GM11168 (cell line): Measurements from ENCODE around the gene EXPH5.
"Not testable (repeated sequence)": the region's sequence is repeated elsewhere in the genome, so short reads cannot be mapped to it uniquely, and the experiment has no call there.

ENCODE experiments used
- in situ Hi-C: fragments of 300-500 bp; cut with MboI; formaldehyde crosslinking; loops from one replicate; pipeline ENCODE4 v1.12.0; 2022; ENCODE audit warnings: low sequenced_read_pairs; ENCODE audit not compliant: unreplicated experiment

The EXPH5 gene, protein sequence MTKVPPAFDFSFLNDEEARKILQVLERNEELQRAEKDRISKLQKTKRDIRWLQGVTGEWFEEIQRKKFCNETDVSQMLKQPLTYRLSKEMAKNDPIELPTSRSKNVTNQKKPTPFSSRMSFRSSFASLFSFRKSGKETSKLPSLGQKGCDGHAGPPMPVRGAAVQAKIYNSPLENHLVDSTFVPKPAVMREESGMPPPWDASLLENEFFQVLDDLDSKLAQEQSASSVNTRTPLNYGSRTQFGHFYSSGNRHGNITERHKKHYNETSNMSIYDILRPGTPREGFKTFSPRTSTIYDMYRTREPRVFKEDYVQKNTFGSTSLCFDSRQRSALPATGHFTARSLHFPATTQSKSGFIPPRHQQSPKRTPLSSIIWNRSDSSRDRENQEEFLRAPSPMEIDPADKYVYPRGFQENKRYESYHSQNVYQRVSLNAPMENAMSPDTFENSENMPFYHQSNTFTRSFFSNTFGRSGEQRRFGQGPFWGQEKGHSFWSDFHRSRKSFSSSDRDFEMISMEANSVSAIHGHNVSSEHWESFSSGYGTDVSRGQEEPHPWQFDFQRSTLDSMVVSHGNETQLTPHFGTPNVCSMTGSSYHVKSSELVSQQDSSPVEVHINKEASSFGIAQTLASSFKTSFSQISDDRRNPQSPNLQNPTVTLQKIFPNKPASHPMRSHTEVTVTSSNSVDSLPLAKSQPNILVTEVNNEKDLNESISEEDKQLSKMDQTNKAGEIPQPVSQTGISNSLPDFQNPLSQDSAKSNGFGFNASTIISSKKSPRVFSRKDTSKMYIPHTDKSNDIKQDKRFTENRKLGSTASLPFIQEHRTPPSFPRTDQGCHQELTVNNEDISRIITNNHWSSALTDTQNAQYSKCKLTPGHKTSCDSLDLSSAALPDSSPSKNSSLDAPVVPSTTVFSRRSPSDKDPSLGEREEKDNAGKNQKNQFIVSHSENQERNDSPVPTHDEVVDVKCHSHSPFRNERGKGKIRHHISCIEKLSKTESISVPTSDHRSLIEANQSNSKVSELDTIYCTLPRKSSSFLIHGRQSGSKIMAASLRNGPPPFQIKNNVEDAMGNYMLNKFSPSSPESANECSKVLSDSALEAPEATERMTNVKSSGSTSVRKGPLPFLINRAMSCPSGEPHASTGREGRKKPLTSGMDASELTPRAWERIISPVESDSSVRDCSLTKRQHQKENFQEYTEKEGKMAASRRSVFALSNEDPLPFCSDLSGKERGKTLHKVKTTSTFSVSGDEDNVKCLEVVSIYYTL (N-terminal part only)

DNA sequence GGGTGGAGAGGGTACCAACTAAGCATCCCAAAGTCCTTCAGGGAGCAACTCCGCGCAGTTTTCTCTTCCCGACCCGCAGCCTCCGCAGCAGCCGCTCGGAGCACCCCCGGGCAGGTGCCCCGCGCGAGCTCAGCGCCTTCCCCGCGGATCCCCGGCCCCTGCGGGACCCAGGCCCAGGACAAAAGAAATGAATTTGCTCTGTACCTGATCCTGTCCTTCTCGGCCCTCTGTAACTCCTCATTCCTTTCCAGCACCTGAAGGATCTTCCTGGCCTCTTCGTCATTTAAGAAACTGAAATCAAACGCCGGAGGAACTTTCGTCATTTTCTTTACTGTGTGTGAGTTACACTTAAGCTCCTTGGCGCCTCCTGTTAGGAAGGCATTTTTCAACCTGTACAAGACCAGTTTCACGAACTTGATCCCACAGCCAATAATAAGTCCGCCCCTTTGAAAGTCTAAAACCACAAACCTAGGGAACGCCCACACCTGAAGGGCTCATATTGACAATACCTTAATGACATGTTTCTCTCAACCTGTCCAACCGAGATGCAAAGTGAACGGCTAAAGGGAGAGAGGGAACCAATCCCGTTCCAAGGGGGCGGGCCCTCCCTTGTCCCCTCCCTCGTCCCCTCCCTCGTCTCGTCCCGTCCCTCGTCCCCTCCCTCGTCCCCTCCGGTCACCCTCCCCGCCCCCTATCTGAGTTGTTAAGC lies at the start of gene EXPH5:
EXPH5 (minus strand) TSS at position 555 of the 709 bp plus-strand sequence; CDS start at position 323, 232 bp downstream.
- in situ Hi-C loops, result no loop called here

DNA sequence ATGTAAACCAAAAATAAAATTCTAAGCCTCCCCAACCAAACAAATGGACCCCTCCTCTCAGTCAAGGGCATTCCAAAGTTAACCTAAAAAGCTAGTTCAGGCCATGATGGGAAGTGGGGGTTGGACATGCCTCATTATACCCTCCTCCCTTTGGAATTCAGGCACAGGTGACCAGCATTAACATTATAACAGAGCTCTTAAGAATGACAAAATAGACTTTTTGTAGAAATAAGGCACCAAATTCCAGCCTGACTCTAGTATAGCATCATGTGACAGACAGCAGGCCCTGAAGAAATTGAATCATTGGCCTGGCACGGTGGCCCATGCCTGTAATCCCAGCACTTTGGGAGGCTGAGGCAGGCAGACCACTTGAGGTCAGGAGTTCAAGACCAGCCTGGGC lies 48.2 kb upstream of the EXPH5 start:
- in situ Hi-C loops, result not testable (repeated sequence)

DNA sequence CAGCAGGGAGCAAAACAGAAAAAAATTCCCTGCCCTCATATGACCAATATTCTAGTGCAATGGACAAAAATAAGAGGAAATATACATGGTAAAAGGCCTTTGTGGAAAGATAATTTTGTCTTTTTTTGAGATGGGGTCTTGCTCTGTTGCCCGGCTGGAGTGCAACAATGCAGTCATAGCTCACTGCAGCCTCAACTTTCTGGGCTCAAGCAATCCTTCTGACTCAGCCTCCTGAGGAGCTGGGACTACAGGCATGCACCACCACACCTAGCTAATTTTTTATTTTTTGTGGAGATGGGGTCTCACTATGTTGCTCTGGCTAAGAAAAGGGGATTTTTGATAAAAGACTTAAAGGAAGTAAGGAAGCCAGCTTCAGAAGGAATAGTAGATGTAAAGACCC lies 45.6 kb upstream of the EXPH5 start:
- in situ Hi-C loops, result no loop called here

DNA sequence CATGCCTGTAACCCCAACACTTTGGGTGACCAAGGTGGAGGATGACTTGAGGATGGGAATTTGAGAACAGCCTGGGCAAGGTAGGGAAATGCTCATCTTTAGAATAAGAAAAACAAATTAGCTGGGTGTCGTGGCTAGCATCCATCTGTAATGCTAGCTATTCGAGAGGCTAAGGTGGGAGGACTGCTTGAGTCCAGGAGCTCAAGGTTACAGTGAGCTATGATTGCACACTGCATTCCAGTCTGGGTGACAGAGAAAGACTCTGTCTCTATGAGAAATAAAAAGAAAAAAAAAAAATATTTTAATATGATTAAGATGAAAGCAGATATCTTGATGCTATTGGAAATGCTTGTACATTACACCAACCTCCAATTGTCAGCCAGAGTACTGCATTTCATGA lies 42.7 kb upstream of the EXPH5 start:
- in situ Hi-C loops, result no loop called here

DNA sequence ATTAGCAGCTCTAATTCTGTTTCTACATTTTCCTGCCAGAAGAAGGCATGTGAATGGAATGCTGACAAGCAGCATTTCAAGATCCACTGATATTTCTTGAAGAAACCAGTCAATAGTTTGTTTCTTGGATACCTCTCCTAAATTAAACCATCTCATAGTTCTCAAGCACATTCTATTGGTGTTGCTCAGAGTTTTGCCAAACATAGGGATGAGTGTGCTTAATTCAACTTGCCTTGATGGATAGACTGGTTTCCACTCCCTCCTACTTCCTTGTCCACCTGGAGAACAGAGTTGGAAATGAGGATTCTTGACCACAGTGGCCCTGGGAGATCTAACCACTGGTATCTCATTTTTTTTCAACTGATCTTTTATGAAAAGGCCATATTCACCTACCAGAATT lies 41.5 kb upstream of the EXPH5 start:
- in situ Hi-C loops, result no loop called here

DNA sequence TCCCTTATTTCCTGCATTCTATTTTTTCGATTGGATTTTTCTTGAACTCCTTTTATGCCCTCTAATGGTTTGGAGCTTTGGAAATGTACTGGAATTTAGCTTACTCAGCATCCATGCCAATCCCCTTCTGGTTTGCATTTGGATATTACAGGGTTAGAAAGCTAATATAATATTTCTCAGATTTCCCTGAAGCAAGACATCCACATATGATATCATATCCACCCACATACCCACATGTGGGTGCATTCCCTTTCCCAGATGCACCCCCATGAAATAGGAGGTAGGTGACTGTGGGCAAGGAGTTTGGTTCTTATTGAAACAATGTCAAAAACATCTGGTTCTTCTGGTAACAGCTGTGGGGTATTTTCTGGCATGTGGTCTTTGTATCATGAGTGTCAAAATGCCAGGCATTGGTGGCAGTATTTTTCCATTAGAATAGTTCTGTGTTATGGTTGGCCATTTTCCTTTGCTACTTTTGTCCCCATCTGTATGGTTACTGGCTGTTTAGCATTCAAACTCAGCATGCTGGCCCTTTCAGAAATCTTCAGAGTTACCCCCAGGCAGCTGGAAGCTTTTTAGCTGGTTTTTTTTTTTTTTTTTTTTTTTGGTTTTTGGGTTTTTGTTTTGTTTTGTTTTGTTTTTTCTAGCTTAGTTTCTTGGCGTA lies 38.6 kb upstream of the EXPH5 start:
- in situ Hi-C loops, result no loop called here

DNA sequence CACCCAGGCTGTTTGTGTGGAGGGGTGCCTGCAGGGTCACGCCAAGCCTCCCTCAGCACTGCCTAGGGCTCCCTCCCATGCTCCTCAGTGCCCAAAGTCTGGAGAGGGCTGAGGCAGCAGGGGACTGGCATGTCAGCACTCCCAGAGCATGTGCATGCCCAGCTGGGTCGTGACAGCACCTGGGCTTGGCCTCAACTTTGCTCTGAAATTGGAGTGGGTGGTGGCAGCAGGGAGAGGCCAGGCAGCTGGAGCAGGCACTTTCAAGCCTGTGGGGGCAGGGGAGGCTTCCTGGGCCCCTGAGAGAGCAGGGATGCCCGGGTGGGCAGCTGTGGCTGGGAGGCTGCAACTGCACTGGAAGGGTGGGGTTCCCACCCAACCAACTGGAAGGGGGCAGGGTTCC lies 35.7 kb upstream of the EXPH5 start:
- in situ Hi-C loops, result no loop called here

DNA sequence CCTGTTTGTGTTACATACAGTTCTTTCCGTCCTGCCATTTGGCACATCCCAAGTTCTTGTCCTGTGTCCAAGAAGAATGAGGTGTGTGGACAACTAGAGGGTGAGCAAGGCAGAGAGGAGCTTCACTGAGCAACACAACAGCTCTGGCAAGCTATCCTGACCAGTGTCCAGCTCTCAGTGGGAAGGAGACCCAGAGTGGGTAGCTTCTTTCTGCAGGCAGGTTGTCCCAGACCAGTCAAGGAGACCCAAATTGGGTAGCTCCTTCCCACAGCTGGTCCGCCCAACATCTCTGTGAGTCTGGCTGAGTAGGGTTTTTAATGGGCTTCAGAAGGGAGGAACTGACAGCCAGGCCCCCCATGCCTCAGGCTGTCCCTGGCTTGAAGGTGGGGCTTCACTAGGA lies 35.2 kb upstream of the EXPH5 start:
- in situ Hi-C loops, result no loop called here

DNA sequence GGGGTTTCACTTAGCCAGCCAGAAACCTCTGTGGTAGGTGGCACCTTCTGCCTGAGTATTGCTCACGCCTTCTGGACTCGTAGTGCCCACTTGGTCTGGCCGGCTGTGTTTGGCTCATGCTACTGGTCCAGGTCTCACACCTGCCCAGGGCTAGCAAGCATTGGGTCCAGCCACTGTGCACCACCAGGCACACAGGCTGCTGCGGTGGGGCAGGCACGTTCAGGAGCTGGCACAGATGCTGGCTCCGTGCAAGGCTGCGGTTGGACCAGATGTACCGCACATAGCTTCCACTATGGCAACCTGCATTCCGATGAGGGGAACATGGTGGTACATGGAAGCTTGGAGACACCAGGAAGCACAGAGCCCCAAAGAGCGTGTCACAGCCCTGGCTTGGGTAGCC lies 34.8 kb upstream of the EXPH5 start:
- in situ Hi-C loops, result no loop called here

DNA sequence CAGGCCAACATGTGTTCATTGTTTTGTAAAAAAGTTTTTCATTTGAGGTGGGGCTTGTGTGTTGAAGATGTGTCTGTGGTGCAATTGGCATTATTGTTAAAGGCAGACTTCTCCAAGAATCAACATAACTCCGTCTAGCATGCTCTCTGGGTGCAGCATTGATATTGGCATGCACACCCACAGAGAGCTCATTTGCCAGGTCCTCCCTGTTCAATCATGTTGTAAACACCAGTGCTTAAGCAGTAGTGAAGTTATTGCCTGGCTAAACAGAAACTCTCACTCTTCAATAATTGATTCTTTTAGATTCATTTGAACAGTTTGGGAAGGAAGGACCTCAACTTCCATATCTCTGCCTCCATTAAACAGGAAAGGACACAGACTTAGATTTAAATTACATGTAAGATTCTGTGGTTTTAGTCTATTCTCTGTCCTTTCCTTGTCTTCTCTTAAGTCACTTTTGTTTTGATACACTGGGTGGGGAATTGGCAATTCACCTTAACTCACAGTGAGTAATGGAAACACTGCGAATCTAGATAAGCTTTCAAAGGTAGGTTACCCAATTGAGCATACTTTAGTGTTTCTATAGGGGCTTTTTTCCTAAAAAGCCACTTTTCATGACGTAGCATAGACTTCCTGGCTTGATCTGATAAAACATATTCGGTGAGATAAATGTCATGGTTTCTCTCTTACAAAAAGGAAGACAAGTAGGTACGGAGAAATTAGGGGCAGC lies 30.8 kb upstream of the EXPH5 start:
- in situ Hi-C loops, result no loop called here

DNA sequence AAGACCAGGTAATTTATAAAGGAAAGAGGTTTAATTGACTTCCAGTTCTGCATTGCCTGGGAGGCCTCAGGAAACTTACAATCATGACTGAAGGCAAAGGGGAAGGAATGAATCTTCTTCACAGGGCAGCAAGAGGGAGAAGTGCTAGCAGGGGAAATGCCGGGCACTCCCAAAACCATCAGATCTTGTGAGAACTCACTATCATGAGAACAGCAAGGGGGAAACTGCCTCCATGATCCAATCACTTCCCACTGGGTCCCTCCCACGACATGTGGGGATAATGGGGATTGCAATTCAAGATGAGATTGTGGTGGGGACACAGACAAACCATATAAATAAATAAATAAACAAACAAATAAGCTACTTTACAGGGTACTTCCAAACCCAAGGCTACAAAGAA lies 28.8 kb upstream of the EXPH5 start:
- in situ Hi-C loops, result no loop called here

DNA sequence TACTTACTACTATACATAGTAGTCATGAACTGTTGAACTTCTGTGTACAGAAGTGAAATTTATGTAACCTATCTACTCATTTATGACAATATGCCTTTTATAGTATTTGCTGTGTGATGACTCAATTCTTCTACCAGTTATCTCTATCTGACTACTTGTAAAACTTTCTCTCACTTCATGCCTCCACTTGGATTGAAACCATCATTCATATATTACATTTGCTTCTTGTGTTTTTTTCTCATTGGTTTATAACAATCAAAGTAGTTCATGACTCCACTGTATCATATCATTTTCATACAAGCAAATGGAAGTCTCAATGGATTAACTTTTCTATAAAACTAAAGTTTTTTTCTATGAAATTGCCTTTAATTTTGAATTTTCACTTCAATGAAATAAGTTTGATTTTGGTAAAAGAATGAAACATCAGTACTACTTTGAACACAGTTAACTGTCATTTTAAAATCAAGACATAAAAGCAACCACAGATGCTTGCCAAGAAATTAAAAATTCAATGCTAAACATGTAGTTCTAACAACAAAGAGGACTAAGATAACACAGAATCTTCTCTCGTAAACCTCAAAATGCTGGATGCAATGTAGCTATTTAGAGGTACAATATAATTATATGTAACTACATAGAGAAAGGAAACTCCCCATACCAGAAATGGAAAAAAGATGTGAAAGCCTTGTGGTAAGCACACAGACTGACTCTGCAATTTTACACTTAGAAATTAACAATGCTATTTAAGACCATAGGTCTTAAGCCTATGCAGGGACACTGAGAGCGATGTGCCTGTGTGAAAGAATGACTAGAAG lies 27.6 kb upstream of the EXPH5 start:
- in situ Hi-C loops, result no loop called here

DNA sequence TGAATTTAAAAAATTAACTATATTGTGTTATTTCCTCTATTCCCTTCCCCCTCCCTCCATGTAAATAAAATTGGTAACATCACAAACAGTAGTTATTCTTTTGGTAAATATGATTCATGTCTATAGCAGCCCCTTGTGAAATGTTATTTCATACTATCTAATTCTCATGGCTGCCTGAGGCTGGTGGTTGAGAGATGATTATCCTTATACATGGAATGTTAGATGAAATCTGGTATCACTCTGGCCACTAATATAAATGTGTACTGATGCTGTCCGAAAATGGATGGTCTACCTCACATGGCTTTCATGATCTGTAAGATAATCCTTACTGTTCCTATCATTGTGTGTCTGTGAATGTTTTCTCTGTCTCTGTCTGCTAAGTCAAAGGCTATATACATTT lies 25.0 kb upstream of the EXPH5 start:
- in situ Hi-C loops, result no loop called here

DNA sequence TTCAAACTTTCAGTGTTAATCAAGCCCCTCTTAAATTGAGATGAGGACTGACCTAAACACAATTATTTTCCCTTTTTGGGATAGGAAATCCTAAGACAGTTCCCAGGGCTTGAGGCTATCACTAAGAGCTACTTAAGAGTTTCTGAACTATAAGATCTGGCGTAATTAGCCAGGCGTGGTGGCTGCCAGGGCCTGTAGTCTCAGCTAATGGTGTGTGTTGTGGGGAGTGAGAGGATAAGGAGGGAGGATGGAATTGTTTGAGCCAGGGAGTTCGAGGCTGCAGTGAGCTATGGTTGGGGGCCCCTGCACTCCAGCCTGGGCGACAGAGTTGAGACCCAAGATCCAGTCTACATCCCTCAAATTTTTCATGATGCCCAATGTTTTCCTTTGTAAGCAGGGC lies 23.5 kb upstream of the EXPH5 start:
- in situ Hi-C loops, result no loop called here

DNA sequence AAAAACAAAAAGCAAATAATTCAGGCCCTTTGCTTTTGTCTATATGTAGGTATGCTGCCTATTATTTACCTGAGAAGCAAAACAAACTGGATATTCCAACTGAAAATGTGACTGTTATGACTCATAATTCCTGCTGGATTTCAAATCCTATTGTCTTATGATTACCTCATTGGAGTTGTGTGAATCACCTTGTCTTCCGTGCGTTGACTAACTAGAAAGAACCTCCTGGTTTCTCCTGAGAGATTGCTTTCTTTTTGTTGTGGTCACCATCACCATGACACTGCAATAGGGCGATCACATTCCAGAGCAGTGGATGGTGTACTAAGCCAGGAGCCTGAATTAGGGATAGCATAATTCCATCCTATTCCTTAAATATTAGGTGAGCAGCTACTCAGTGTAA lies 23.0 kb upstream of the EXPH5 start:
- in situ Hi-C loops, result no loop called here

DNA sequence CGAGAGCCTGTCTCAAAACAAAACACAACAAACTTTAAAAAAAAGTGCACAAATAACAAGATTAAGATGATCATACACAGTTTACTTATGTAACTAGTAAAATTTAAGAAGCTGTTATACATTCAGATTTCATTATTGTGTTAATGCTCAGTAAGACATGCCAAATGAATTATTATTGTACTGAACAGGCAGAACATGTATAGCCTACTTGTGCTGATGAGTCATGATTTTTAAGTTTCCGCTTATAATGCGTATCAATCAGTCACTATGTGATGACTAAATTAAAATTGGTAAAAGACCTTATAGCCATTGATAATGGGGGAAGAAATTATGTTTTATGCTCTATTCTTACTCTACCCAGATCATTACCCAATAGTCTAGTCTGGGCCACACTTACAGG lies 20.5 kb upstream of the EXPH5 start:
- in situ Hi-C loops, result no loop called here

DNA sequence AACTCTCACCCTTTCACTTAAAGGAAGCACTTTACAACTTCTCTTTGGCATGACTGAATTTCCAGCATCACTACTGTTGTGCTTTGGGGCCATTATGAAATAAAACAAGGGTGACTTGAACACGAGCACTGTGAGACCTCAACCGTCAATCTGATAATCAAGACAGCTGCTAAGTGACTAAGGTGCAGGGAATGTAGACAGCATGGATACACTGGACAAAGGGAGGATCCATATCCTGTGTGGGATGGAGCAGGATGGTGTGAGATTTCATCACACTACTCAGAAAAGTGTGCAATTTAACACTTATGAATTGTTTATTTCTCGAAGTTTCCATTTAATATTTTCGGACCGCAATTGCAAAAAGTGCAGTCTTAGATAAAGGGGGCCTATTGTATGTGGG lies 16.1 kb upstream of the EXPH5 start:
- in situ Hi-C loops, result no loop called here

DNA sequence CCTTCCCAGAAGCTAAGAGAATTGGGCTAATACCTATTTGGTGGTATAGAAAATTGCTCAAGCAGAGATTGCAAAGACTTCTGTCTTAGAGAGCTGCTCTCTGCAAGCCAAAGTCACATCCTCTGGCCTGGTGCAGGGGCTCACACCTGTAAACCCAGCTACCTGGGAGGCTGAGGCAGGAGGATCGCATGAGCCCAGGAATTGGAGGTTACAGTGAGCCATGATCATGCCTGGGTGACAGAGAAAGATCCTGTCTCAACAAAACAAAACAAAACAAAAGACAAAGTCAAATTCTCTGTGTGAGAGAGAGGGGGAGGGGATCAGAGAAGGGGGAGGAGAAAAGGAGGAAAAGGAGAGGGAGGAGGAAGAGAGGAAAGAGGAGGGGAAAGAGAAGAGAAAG lies 15.0 kb upstream of the EXPH5 start:
- in situ Hi-C loops, result no loop called here
